Anterior cingulate cortex (tissue), 58 donors: Measurements from ENCODE around the gene SPTBN1.
A peak's percentile ranks its signal among the peaks of the same experiment; 100 is the strongest.
"Not testable (repeated sequence)": the region's sequence is repeated elsewhere in the genome, so short reads cannot be mapped to it uniquely, and the experiment has no call there.

ENCODE experiments used
- DNase-seq, 58 donors: peaks; one replicate each; lab custom pipeline; 2025; lab: John Stamatoyannopoulos, UW

The SPTBN1 gene

GRCh38 chr2:54466870-54467269, 10.7 kb downstream of the SPTBN1 start:
- DNase-seq: peak in 16 of 58 donors; percentile 3 to 60 (median 22)

GRCh38 chr2:54468673-54469072, 12.5 kb downstream of the SPTBN1 start:
- no peak for DNase-seq

DNA sequence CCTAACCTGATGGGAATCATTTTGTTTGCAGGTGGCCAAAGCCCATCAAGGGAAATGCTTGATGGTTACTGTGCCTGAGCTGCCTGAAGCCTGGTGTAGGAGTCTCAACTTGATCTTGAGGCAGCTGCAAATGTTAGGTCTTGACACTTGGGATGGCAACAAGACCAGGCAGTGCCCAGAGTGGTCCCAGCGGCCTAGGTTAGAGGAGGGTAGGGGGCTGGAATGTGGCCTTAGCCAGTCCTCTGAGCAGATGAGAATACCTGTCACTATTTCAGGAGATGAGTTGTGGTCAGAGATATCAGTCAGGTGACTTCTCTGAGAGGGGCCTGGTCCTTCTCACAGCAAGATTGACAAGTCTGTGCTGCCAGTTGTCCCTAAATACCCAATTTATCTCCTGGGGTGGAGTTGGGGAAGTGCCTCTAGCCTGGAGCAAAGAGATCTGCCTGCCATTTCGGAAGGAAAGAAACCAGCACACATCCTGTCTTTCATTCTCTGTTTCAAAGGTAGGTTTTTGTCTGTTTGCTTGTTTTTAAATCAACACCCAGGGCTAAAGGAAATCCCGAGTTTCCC, 13.4 kb downstream of the SPTBN1 start:
- DNase-seq: no peak

- DNase-seq: no peak
Observed at GRCh38 chr2:54470266-54470938, 14.3 kb downstream of the SPTBN1 start.

GRCh38 chr2:54471221-54471711, 15.1 kb downstream of the SPTBN1 start:
- peak in 1 of 58 donors; percentile 6 for DNase-seq

- no peak for DNase-seq
Observed at GRCh38 chr2:54473851-54474250, 17.7 kb downstream of the SPTBN1 start.

GRCh38 chr2:54475285-54475684, 19.2 kb downstream of the SPTBN1 start:
- no peak for DNase-seq

DNA sequence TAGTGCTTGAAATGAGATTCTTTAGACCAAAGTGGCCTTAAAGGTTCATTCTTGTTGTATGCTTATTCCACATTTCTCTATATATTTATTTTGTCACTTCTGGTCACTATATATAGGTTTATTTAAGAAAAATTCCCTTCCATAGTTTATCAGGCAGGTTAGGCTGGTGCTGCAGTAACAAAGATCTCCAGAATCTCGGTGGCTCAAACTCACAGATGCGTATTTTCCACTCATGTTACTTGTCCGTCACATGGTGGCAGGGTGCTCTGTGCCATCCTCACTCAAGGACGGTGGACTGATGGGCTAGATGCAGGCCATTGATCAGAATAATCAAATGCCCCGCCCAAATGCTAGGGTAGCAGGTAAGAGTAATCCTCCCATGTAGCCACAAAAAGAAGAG, 19.8 kb downstream of the SPTBN1 start:
- DNase-seq: no peak

GRCh38 chr2:54476852-54477251, 20.7 kb downstream of the SPTBN1 start:
- no peak for DNase-seq

- no peak for DNase-seq
Observed at GRCh38 chr2:54477896-54478295, 21.8 kb downstream of the SPTBN1 start.

GRCh38 chr2:54478899-54479298, 22.8 kb downstream of the SPTBN1 start:
- DNase-seq: no peak

- DNase-seq: no peak
Observed at GRCh38 chr2:54479424-54479823, 23.3 kb downstream of the SPTBN1 start.

GRCh38 chr2:54480025-54480424, 23.9 kb downstream of the SPTBN1 start:
- DNase-seq: no peak

- DNase-seq: no peak
Observed at GRCh38 chr2:54481686-54482085, 25.6 kb downstream of the SPTBN1 start.

- peak in 3 of 58 donors; percentile 22 to 39 (median 23) for DNase-seq
Observed at GRCh38 chr2:54482715-54483114, 26.6 kb downstream of the SPTBN1 start.

- no peak for DNase-seq
Observed at GRCh38 chr2:54483426-54483825, 27.3 kb downstream of the SPTBN1 start.

- not testable (repeated sequence) for DNase-seq
Observed at GRCh38 chr2:54485756-54486155, 29.6 kb downstream of the SPTBN1 start.

GRCh38 chr2:54486766-54487165, 30.6 kb downstream of the SPTBN1 start:
- no peak for DNase-seq

GRCh38 chr2:54490863-54491262, 34.7 kb downstream of the SPTBN1 start:
- DNase-seq: no peak

DNA sequence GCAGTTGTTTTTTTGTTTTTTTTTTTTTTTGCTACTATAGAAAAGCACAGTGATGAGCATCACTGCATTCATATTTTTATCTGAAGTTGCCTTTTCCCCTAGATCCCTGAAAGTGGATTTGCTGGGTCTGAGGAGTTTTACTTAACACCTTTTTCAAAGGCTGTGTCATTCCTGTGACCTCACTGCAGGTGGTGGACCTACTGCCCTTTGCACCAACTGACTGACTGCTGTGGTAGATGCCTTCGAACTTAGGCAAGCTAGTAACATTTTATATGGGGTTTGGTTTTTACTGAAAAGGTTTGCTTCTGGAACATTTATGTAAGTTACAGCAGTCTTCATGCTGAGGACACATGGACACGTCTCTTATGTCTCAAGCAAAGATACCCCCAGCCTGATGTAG, 36.2 kb downstream of the SPTBN1 start:
- no peak for DNase-seq

DNA sequence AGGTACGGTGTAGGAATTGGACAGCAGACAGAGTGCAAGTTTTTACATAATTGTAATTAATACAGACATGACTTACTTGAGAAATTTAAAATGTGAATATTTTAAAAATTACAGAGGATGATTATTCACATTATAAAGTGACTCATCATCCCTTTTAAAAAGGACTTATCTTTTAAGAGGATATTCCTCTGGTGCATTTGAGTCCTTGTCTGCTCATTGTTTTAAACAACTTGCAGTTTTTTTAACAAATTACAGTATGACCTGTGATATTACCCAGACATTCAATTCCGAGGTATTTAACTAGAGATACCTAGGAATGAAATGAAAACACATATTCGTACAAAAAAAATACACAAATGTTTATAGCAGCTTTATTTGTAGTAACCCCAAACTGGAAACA, 38.0 kb downstream of the SPTBN1 start:
- no peak for DNase-seq

GRCh38 chr2:54496920-54497319, 40.8 kb downstream of the SPTBN1 start:
- no peak for DNase-seq
